ENCODE results near the gene CYS1.

Gene CYS1

DNA sequence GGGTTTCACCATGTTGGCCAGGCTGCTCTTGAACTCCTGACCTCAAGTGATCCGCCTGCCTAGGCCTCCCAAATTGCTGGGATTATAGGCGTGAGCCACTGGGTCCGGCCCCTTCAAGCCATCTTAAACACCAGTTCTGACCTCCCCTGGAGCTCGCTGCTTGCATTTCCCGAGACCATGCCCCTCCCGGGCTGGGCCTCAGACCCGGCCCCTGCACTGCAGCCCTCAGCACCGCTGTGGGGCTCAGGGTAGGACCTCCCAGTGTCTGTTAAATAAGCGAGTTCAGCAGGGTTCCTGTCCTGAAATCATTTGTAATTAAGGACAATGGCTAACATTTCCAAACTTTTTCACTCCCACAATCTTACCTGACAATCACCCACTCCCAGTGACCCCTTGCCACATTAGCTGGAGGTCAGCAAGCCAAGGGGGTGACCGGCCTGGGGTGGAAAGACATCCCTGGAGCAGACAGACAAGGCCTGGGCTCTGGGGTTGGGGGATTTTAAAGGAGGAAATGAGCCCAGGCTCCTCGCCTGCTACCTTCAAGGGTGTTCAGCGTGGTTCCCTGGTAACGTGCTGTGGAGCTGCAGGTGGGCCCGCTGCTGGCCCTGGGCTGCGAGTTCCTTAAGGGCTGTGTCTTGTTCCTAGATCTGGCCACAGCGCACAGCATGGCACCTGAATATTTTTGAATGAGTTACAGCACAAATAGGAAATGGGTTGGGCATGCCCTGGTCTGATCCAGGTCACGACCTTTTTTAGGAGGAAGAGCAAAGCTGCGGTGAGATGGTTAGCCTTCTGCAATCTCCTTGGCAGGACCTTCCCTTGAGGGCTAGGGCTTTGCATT is 15.1 kb downstream of the CYS1 start:
- TF ChIP-seq CTCF (IDR thresholded peaks at IDR 0.05), result no peak

DNA sequence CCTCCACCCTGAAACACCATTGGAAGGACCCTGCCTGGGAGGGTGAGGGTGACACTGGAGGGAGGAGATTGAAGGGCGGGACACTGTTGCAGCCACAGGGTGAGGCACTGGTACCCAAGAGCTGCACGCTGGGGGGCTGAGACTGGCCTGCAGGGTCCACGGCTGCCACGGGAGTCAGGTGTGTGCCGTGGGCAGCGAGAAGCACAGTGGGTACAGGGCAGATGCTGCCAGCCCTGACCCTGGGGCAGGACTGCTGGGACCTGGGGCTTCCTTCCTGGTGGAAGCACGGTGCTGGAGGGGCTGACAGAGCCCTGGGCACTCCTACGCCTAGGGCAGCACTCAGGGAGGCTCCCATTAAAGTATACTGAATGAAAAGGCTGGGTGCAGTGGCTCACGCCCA is 16.6 kb downstream of the CYS1 start:
- TF ChIP-seq CTCF (IDR thresholded peaks at IDR 0.05), result no peak

- no peak for TF ChIP-seq CTCF (IDR thresholded peaks at IDR 0.05)
These were observed 17.3 kb downstream of the CYS1 start for GRCh38 chr2:10062931-10063365.

DNA sequence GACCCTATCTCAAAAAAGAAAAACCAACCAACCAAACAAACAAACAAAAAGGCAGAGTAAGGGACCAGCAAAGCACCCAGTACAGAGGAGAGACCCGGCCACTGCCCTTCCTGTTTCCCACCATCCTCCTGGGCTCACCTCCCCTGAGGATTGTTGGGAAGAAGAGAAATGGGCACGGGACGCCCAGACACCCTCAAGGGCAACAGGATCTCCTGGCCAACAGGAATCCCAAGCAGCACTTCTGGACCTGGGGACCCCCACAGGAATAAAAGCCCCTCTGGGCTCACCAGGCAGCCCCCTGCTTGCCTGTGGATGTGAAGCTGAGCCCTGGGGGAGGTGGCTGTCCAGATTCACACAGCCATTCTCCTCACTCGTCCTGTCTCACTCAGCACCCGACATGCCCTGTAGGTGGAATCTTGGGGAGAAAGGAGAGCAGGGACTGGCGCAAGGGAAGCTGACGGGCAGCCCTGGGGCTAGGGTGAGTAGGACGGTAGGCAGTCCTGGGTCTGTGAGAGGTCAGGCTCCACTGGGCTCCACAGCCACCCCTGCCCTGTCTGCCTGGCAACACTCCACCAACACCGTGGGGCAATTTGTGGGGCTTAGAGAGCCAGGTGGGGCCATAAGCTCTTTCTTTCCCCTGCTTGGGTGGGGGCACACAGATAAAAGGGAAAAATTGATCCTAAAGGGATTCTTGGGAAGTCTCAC is 18.8 kb downstream of the CYS1 start:
- no peak for TF ChIP-seq CTCF (IDR thresholded peaks at IDR 0.05)

DNA sequence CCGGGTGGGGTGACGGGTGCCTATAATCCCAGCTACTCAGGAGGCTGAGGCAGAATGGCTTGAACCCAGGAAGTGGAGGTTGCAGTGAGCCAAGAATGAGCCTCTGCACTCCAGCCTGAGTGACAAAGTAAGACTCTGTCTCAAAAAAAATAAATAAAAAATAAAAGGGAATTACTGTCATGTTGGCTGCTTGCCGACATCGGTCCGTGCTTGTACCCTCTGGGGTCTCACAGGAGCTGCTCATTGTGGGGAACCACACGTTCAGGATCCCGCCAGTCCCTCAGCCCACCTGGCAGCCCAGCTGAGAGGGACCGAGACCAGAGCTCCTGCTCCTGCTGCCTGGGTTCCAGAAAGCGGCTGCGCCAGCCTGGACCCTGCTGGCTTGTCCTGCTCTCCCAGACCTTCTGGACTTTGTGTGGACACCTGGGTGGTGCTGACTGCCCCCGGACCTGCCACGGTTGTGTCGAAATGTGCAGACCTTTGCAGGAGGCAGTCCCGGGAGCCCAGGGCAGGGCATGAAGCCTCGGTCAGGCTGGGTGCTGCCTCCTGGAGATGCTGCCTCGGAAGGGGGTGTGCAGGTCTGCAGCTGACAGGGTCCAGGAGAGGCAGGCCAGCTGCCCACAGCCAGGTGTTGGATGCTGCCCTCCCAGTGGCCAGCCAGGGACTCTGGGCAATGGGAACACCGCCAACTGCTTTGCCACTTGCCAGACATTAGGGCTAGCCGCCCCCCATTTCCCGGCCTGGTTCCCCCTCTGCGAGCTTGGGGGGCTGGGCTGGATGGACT is 20.5 kb downstream of the CYS1 start:
- TF ChIP-seq CTCF (IDR thresholded peaks at IDR 0.05), result no peak

DNA sequence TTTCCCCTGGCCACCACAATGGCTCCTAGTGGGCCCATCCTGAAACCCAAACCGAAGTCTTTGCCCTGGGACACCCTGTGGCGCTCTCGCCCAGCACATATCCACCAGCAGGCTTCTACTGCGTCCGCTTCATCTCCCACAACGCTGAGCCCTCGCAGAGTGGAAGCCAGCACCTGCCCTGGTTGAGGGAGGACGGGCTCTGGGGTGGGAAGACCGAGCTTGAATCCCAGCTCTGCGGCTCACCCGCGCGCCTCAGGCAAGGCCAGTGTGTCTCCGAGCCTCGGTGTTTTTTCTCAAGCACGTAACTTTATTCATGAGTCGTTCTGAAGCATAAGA is 21.2 kb downstream of the CYS1 start:
- TF ChIP-seq CTCF (IDR thresholded peaks at IDR 0.05), result no peak

- TF ChIP-seq CTCF (IDR thresholded peaks at IDR 0.05), result no peak
These were observed 21.8 kb downstream of the CYS1 start for GRCh38 chr2:10058251-10059015.

Measured in LNCAP (cell line).